GM12874 (cell line): ENCODE results near the gene MAP2.

Experiments
- CTCF ChIP-seq: IDR thresholded peaks from 2 replicates; pipeline ENCODE4 v1.5.1; 2011; ENCODE audit warnings: low read depth, mild to moderate bottlenecking, control low read depth, low read length, moderate library complexity; ENCODE audit not compliant: insufficient read depth

The MAP2 gene

DNA sequence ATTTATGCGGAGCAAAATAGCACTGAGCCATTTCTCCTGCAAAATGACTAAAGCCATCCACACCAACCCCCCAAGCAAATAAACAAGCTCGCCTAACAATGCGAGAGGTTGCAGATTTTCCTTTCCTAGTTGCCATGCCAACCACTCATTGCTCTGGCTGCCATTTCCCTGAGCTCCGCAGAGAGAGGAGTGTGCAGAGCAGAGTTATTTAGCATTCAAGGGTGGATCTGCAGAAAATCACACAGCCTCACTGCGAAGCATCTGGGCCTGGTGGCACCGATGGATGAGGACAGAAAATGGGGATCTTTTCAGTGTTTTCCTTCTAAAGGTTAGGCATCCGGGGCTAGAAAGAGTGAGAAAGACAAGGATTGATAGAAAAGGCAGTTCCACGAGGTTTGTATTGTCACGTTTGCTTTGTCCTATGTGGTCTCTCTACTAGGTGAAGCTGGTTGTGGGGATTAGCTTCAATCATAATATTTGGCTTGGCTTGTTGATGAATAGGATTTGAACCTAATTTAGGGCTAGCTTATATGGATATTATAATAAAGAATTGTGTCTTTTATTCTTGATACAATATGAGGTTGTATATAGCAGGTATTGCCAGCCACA, 237.5 kb downstream of the MAP2 start:
- no peak for TF ChIP-seq CTCF

DNA sequence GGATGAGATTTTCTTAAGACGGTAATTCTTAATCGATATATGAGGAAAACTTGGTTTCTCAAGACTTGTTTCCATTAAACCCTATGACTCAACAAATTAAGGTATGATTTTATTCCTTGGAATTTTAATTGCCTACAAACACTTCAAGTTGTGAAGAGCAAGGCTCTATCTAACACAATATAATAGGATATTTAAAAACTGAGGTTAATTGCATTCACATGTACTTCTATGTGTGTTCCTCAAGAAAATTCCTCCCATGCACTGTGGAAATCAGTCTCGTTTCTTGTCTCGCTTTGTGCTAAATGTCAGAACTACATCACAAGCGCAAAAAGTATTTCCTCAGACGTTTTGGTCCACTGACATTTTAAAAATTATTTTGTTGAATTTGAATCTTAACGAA, 238.2 kb downstream of the MAP2 start:
- TF ChIP-seq CTCF: no peak

DNA sequence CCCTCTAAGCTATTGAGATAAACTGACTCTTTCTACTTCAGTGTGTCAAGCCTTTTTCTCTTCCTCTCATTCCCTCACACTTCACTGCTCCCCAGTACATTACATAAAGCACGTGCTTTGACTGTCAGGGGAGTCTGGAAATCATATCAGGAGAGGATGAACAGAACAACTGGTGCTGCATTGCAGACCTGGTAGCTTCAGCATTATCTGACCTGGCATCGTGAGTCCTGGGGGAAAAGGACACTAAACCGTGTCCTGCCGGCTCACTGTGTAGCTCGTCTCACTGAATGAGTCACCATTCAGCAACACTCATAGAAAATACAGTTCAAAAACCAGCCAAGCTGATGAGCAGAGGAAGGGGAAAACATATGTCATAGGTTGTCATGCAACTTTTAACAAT, 239.3 kb downstream of the MAP2 start:
- no peak for TF ChIP-seq CTCF

- no peak for TF ChIP-seq CTCF
Observed at GRCh38 chr2:209663656-209664055, 239.8 kb downstream of the MAP2 start.

GRCh38 chr2:209666296-209666695, 242.4 kb downstream of the MAP2 start:
- no peak for TF ChIP-seq CTCF

DNA sequence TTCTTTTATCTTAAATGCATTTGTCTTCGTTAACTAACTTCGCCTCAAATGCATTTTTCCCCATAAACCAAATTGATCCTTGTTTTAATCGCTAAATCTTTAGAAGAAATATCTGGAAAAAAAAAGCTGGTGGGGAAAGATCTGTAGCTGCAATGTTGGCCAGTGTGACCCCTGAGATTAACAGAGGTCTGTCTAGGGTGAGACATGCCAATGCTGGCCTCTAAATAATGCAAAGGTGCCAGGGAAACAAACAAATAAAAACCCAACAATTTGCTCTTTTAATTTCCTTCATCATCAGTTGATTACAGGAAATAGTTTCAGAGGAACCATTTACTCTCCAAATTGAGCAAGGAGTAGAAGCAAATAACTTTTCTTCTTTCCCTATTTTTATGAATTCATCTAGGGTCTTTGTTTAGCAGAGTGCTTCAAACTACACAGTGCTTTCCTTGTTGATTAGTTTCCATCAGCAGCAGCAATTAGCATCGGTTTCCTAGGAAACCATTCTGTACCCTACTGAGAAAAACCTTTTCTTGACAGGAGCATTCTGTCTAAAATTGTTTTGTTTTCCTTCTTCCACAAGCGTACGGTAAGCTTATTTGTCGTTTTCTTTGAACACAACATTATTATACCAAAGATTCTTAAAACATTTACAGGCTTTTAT, 247.3 kb downstream of the MAP2 start:
- TF ChIP-seq CTCF: no peak

DNA sequence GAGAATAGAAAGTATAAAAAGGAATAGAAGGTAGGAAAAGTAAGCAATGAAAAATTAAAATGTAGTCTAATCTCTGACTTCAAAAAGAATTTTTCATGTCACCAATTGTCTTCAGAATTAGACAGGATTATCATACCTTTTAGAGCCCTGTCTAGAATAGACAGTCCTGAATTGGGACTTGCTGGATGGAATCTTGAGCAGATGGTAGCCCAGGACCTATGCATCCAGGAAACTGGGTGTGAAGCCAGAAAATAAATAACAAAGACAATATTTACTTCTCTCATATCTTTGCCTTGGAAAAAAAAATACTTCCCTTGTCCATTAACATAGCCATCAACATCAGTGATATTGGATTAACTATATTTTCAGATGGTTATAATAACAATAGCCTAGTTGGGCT, 250.0 kb downstream of the MAP2 start:
- TF ChIP-seq CTCF: no peak

DNA sequence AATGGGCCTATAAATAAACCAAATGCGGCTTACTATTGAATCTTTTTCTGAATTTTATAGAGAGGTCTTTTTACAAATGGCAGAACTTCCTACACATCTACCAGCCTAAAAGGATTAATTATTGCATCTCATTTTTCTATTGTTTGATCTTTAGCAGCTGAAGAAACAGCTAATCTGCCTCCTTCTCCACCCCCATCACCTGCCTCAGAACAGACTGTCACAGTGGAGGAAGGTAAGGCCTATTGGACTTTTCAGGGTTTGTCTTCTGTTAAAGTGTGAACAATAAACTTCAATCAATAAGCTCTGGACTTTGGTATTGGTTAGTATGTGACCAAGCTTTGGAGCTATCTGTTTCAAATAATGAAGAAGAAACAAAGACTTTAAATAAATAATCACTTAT, 256.7 kb downstream of the MAP2 start:
- no peak for TF ChIP-seq CTCF
